HepG2 (cell line): Measurements from ENCODE around the gene TULP4. TPM values are rescaled to one million over a fixed set of nuclear protein-coding genes. Genes with fewer than 3 reads are reported as not detected.
A peak's percentile ranks its signal among the peaks of the same experiment; 100 is the strongest.

Source experiments
- BCL6 ChIP-seq: IDR thresholded peaks from 2 replicates; pipeline ENCODE4 v1.6.1; 2016; ENCODE audit warnings: missing genetic modification reagents, missing compliant biosample characterization
- HDAC1 ChIP-seq: sonication (generic); formaldehyde crosslinking; IDR thresholded peaks from 2 replicates; pipeline ENCODE4 v1.5.1; 2020; ENCODE audit warnings: mild to moderate bottlenecking, missing genetic modification reagents
- HOXA3 ChIP-seq: sonication (generic); formaldehyde crosslinking; IDR thresholded peaks from 2 replicates; pipeline ENCODE4 v1.5.0; 2020; ENCODE audit warnings: missing genetic modification reagents
- HOXA7 ChIP-seq: sonication (generic); formaldehyde crosslinking; IDR thresholded peaks from 2 replicates; pipeline ENCODE4 v1.8.1; 2022; ENCODE audit warnings: mild to moderate bottlenecking, missing genetic modification reagents, moderate library complexity
- KAT8 ChIP-seq: IDR thresholded peaks from 2 replicates; pipeline ENCODE4 v1.6.1; 2016; ENCODE audit warnings: missing genetic modification reagents, missing compliant biosample characterization
- KLF13 ChIP-seq: sonication (generic); formaldehyde crosslinking; IDR thresholded peaks from 2 replicates; pipeline ENCODE4 v1.4.0; 2020; ENCODE audit warnings: mild to moderate bottlenecking, missing genetic modification reagents
- KLF9 ChIP-seq: IDR thresholded peaks from 2 replicates; pipeline ENCODE4 v1.6.1; 2016; ENCODE audit warnings: low read depth
- MXD4 ChIP-seq: IDR thresholded peaks from 2 replicates; pipeline ENCODE4 v1.6.1; 2016; ENCODE audit warnings: mild to moderate bottlenecking, missing biosample characterization, missing genetic modification reagents
- MXI1 ChIP-seq: IDR thresholded peaks from 3 replicates; pipeline ENCODE4 v1.6.1; 2012; ENCODE audit warnings: low read depth, low read length, inconsistent platforms, borderline replicate concordance
- NFE2L2 ChIP-seq: fragments of 150-350 bp; IDR thresholded peaks from 2 replicates; pipeline ENCODE4 v1.6.1; 2014; ENCODE audit warnings: low read length
- NFIC ChIP-seq: IDR thresholded peaks from 2 replicates; pipeline ENCODE4 v1.6.1; 2012; ENCODE audit warnings: mild to moderate bottlenecking, low read length, inconsistent platforms
- NR2F2 ChIP-seq: IDR thresholded peaks from 2 replicates; pipeline ENCODE4 v1.6.1; 2012; ENCODE audit warnings: low read depth, inconsistent platforms, borderline replicate concordance
- PPARG ChIP-seq: conservative IDR thresholded peaks from 2 replicates; pipeline ENCODE4 v1.6.1; 2016; ENCODE audit warnings: missing biosample characterization, missing genetic modification reagents
- RAD21 ChIP-seq: fragments of 450-650 bp; formaldehyde crosslinking; IDR thresholded peaks from 2 replicates; pipeline ENCODE4 v1.5.0; 2020; ENCODE audit warnings: mild to moderate bottlenecking
- TBP ChIP-seq: sonication (generic); formaldehyde crosslinking; IDR thresholded peaks from 2 replicates; pipeline ENCODE4 v1.5.0; 2020; ENCODE audit warnings: missing genetic modification reagents
- TBX2 ChIP-seq: sonication (generic); formaldehyde crosslinking; IDR thresholded peaks from 2 replicates; pipeline ENCODE4 v1.5.0; 2020; ENCODE audit warnings: missing genetic modification reagents, mild to moderate bottlenecking, borderline replicate concordance
- TOPORS ChIP-seq: sonication (generic); formaldehyde crosslinking; IDR thresholded peaks from 2 replicates; pipeline ENCODE4 v1.8.0; 2023; ENCODE audit warnings: mild to moderate bottlenecking, missing genetic modification reagents
- USF2 ChIP-seq, 2 experiments: sonication (generic) in 1 of 2; formaldehyde crosslinking in 1 of 2; IDR thresholded peaks; 2 replicates each; pipeline versions ENCODE4 v1.5.1 to v1.6.1; 2011 to 2020; ENCODE audit warnings: borderline replicate concordance in 1 of 2, low read depth in 1 of 2, low read length in 1 of 2, mild to moderate bottlenecking in 1 of 2, missing genetic modification reagents in 1 of 2, moderate library complexity in 1 of 2
- ZBTB3 ChIP-seq: sonication (generic); formaldehyde crosslinking; IDR thresholded peaks from 2 replicates; pipeline ENCODE4 v1.4.0; 2020; ENCODE audit warnings: low read depth, mild to moderate bottlenecking, moderate library complexity, missing genetic modification reagents, borderline replicate concordance
- ZNF17 ChIP-seq: sonication (generic); formaldehyde crosslinking; IDR thresholded peaks from 2 replicates; pipeline ENCODE4 v1.5.0; 2020; ENCODE audit warnings: mild to moderate bottlenecking, missing genetic modification reagents
- ZNF589 ChIP-seq: sonication (generic); formaldehyde crosslinking; conservative IDR thresholded peaks from 2 replicates; pipeline ENCODE4 v1.8.0; 2022; ENCODE audit warnings: mild to moderate bottlenecking, moderate library complexity, missing genetic modification reagents
- ZNF609 ChIP-seq: sonication (generic); formaldehyde crosslinking; IDR thresholded peaks from 2 replicates; pipeline ENCODE4 v1.4.0; 2020; ENCODE audit warnings: mild to moderate bottlenecking, missing genetic modification reagents, borderline replicate concordance
- ZNF766 ChIP-seq: sonication (generic); formaldehyde crosslinking; IDR thresholded peaks from 2 replicates; pipeline ENCODE4 v1.5.0; 2020; ENCODE audit warnings: missing genetic modification reagents, borderline replicate concordance
- ZNF879 ChIP-seq: sonication (generic); formaldehyde crosslinking; IDR thresholded peaks from 2 replicates; pipeline ENCODE4 v1.8.1; 2023; ENCODE audit warnings: missing genetic modification reagents
- polyA plus RNA-seq, 8 experiments: library from polyadenylated mRNA; depleted of rRNA in 3 of 8; stranded (reverse) in 7 of 8; unstranded in 1 of 8; fragments of >200 nt; fragmentation: Illumina TruSeq in 4 of 8; extraction: Trizol in 4 of 8; gene quantifications; 2 replicates each; pipeline versions ENCODE4 v1.2.1 to v1.2.3, GENCODE V29; 2011 to 2016; ENCODE audit warnings: low read depth in 4 of 8, missing spikeins in 1 of 8, mixed read lengths in 1 of 8; ENCODE audit not compliant: insufficient read depth in 1 of 8
- total RNA-seq, 5 experiments: library from RNA; depleted of rRNA; stranded (reverse); fragments of >200 nt; fragmentation: Illumina TruSeq; extraction: Trizol; gene quantifications; 2 replicates each; pipeline ENCODE4 v1.2.3, GENCODE V29; 2016; ENCODE audit warnings: low read depth in 1 of 5

The TULP4 gene
- total and polyA plus RNA-seq, 2 of the 13 experiments (the other 11 are each of a cell fraction or from before 2014, with no cell fraction given), result 21.1 to 122 TPM

GRCh38 chr6:158554611-158555361, 242.5 kb downstream of the TULP4 start (continued):
- TF ChIP-seq ZNF609 (peak; percentile 78), MXD4 (CRISPR knock-in tag) (peak; percentile 61; the same call in 1 of the 2 replicates), RAD21 (CRISPR knock-in tag) (no peak; the same call in 1 of the 2 replicates), HDAC1 (CRISPR knock-in tag) (peak; percentile 70), PPARG (CRISPR knock-in tag) (peak; percentile 91), KLF9 (peak; percentile 60; the same call in 1 of the 2 replicates), NFIC (peak; percentile 87; the same call in 1 of the 2 replicates), ZBTB3 (CRISPR knock-in tag) (0 out of 2 replicates have a peak, but pooled peaks have one; percentile 18), TBP (CRISPR knock-in tag) (no peak), KAT8 (CRISPR knock-in tag) (peak; percentile 85), KLF13 (no peak), ZNF589 (0 out of 2 replicates have a peak, but pooled peaks have one; percentile 38), ZNF17 (no peak), USF2 (IDR thresholded peaks at IDR 0.05; ENCODE audit: low read depth, low read length) (no peak), USF2 (CRISPR knock-in tag; IDR thresholded peaks at IDR 0.05; ENCODE audit: borderline replicate concordance) (no peak), TOPORS (CRISPR knock-in tag) (no peak), TBX2 (peak; percentile 67), HOXA3 (CRISPR knock-in tag) (peak; percentile 39; the same call in 1 of the 2 replicates), BCL6 (CRISPR knock-in tag) (peak; percentile 84), HOXA7 (CRISPR knock-in tag) (no peak), NFE2L2 (no peak), ZNF879 (CRISPR knock-in tag) (0 out of 2 replicates have a peak, but pooled peaks have one; percentile 49), NR2F2 (peak; percentile 69; the same call in 1 of the 2 replicates), ZNF766 (CRISPR knock-in tag) (0 out of 2 replicates have a peak, but pooled peaks have one; percentile 10), MXI1 (no peak)
